HCT116 (cell line): Measurements from ENCODE around the gene TTC24. TPM values are rescaled to one million over a fixed set of nuclear protein-coding genes. Genes with fewer than 3 reads are reported as not detected.

Experiments
- ATAC-seq: fragments of 200-7000 bp; cut with Tn5 transposase; 2 replicates; pipeline ENCODE4 v1.9.1; 2020; ENCODE audit warnings: mild to moderate bottlenecking, moderate library complexity
- BruUV-seq: library from RNA; stranded (reverse); fragments of 400-500 nt; replicated peaks from 2 replicates; lab custom pipeline; 2021; lab: Mats Ljungman, UMichigan
- CTCF ChIA-PET: fragments of 300-600 bp; sonication (Branson Sonifier 250); formaldehyde crosslinking; loops from one replicate; lab custom pipeline; 2021; ENCODE audit warnings: antibody characterized with exemption; lab: Charles Lee
- POLR2A ChIA-PET: fragments of 300-600, 350-600 bp; sonication (Branson Sonifier 250); formaldehyde crosslinking; loops from one replicate; lab custom pipeline; 2021; ENCODE audit warnings: antibody characterized with exemption; lab: Charles Lee
- RAD21 ChIA-PET, 2 experiments: fragments of 300-600 bp; sonication (Branson Sonifier 250); formaldehyde crosslinking; loops; one replicate each; lab custom pipeline; 2023; ENCODE audit warnings: low total read pairs in 2 of 2; ENCODE audit not compliant: uncharacterized antibody in 2 of 2, unreplicated experiment in 2 of 2, low non-redundant PET in 1 of 2; lab: Charles Lee
- DNase-seq: peaks from one replicate; pipeline ENCODE4 v3.0.0-alpha.2; 2010; ENCODE audit warnings: low read depth, low spot score
- H2AFZ ChIP-seq: fragments of 200-600 bp; shearing (Covaris generic), sonication (generic); 2 replicates; pipeline ENCODE4 v1.6.1; 2017; ENCODE audit warnings: low read depth, mixed run types, mixed read lengths, antibody characterized with exemption, low read length; ENCODE audit not compliant: poor library complexity, severe bottlenecking
- H3K27ac ChIP-seq: 2 replicates; pipeline ENCODE4 v1.5.1; 2012; ENCODE audit warnings: low read depth, low read length
- H3K27me3 ChIP-seq: fragments of 200-600 bp; sonication (generic); 2 replicates; pipeline ENCODE4 v1.6.1; 2016; ENCODE audit warnings: mixed run types, low read length, mixed read lengths; ENCODE audit not compliant: insufficient read depth
- H3K36me3 ChIP-seq, 2 experiments: fragments of 200-500 bp in 1 of 2; fragments of 200-600 bp in 1 of 2; sonication (Bioruptor generic) in 1 of 2; sonication (generic) in 1 of 2; 2 replicates each; pipeline versions ENCODE4 v1.5.1 to v1.6.1; 2014 to 2016; ENCODE audit warnings: low read length in 2 of 2, inconsistent platforms in 1 of 2, mixed read lengths in 1 of 2, mixed run types in 1 of 2; ENCODE audit not compliant: insufficient read depth in 2 of 2, control insufficient read depth in 1 of 2
- H3K4me1 ChIP-seq, 2 experiments: fragments of 200-600 bp in 1 of 2; sonication (generic) in 1 of 2; 2 replicates each; pipeline versions ENCODE4 v1.5.1 to v1.6.1; 2012 to 2017; ENCODE audit warnings: low read length in 2 of 2, inconsistent platforms in 1 of 2, mild to moderate bottlenecking in 1 of 2, mixed read lengths in 1 of 2, mixed run types in 1 of 2, moderate library complexity in 1 of 2; ENCODE audit not compliant: insufficient read depth in 2 of 2, control insufficient read depth in 1 of 2
- H3K4me2 ChIP-seq: fragments of 200-600 bp; sonication (generic); 2 replicates; pipeline ENCODE4 v1.6.1; 2017; ENCODE audit warnings: mixed run types, low read length, mixed read lengths
- H3K4me3 ChIP-seq, 2 experiments: fragments of 200-600 bp in 1 of 2; sonication (generic) in 1 of 2; replicated peaks in 1 of 2; 2 replicates each; pipeline ENCODE4 v1.5.1; 2011 to 2016; ENCODE audit warnings: low read length in 2 of 2, control low read depth in 1 of 2, low read depth in 1 of 2, mild to moderate bottlenecking in 1 of 2, mixed read lengths in 1 of 2, mixed run types in 1 of 2
- H3K79me2 ChIP-seq: fragments of 200-600 bp; sonication (generic); 2 replicates; pipeline ENCODE4 v1.6.1; 2017; ENCODE audit warnings: mild to moderate bottlenecking, mixed run types, low read length, moderate library complexity, mixed read lengths; ENCODE audit not compliant: insufficient read depth
- H3K9ac ChIP-seq: fragments of 200-600 bp; sonication (generic); 2 replicates; pipeline ENCODE4 v1.6.1; 2016; ENCODE audit warnings: low read length, mixed read lengths
- H3K9me2 ChIP-seq: fragments of 200-600 bp; sonication (generic), shearing (Covaris generic); 2 replicates; pipeline ENCODE4 v1.6.1; 2017; ENCODE audit warnings: mixed run types, mild to moderate bottlenecking, moderate library complexity; ENCODE audit not compliant: insufficient read depth
- H3K9me3 ChIP-seq, 2 experiments: fragments of 200-500 bp in 1 of 2; fragments of 200-600 bp in 1 of 2; sonication (Bioruptor generic) in 1 of 2; sonication (generic) in 1 of 2; 2 replicates each; pipeline ENCODE4 v1.6.1; 2014 to 2017; ENCODE audit warnings: low read length in 2 of 2, mixed read lengths in 2 of 2, inconsistent platforms in 1 of 2, low read depth in 1 of 2, mild to moderate bottlenecking in 1 of 2, mixed run types in 1 of 2, moderate library complexity in 1 of 2; ENCODE audit not compliant: control insufficient read depth in 1 of 2, insufficient read depth in 1 of 2
- H4K20me1 ChIP-seq: fragments of 200-600 bp; sonication (generic), shearing (Covaris generic); 2 replicates; pipeline ENCODE4 v1.6.1; 2017; ENCODE audit warnings: mixed run types, mild to moderate bottlenecking, moderate library complexity; ENCODE audit not compliant: insufficient read depth
- CBX3 ChIP-seq: IDR thresholded peaks from 2 replicates; pipeline ENCODE4 v1.6.1; 2012; ENCODE audit warnings: low read depth
- CEBPB ChIP-seq: IDR thresholded peaks from 2 replicates; pipeline ENCODE4 v1.6.1; 2012; ENCODE audit warnings: low read depth
- EGR1 ChIP-seq: IDR thresholded peaks from 2 replicates; pipeline ENCODE4 v1.6.1; 2012; ENCODE audit warnings: low read depth
- JUND ChIP-seq: IDR thresholded peaks from 2 replicates; pipeline ENCODE4 v1.6.1; 2012
- POLR2A ChIP-seq: IDR thresholded peaks from 2 replicates; pipeline ENCODE4 v1.7.0; 2011; ENCODE audit warnings: borderline replicate concordance; ENCODE audit not compliant: insufficient read depth, insufficient read length; ENCODE audit errors: extremely low read depth
- POLR2AphosphoS5 ChIP-seq: IDR thresholded peaks from 2 replicates; pipeline ENCODE4 v1.6.1; 2011; ENCODE audit warnings: mild to moderate bottlenecking, low read depth, low read length, moderate library complexity
- RAD21 ChIP-seq: IDR thresholded peaks from 2 replicates; pipeline ENCODE4 v1.6.1; 2012; ENCODE audit warnings: low read depth, mild to moderate bottlenecking
- SP1 ChIP-seq: IDR thresholded peaks from 2 replicates; pipeline ENCODE4 v1.6.1; 2012; ENCODE audit warnings: low read depth
- ZNF274 ChIP-seq: fragments of 200-500 bp; sonication (Bioruptor generic); IDR thresholded peaks from 2 replicates; pipeline ENCODE4 v1.6.1; 2014; ENCODE audit warnings: mild to moderate bottlenecking, low read depth, low read length, inconsistent platforms
- intact Hi-C: fragments of 100-400 bp; cut with micrococcal nuclease; formaldehyde crosslinking; loops from 2 replicates; pipeline ENCODE4 v1.10.0; 2022
- total RNA-seq: library from RNA; stranded (reverse); gene quantifications from one replicate; pipeline ENCODE4 v1.2.1, GENCODE V29; 2021; ENCODE audit not compliant: unreplicated experiment
- TF ChIP-seq, protein P1 (sequence below), 3 experiments: fragments of 200-600 bp in 1 of 3; sonication (generic) in 1 of 3; IDR thresholded peaks in 2 of 3; conservative IDR thresholded peaks in 1 of 3; 2 replicates each; pipeline ENCODE4 v1.5.1; 2012 to 2017; ENCODE audit warnings: low read depth in 2 of 3, low read length in 2 of 3, antibody characterized with exemption in 1 of 3, borderline replicate concordance in 1 of 3, control low read depth in 1 of 3, mild to moderate bottlenecking in 1 of 3, mixed read lengths in 1 of 3, mixed run types in 1 of 3, moderate library complexity in 1 of 3; ENCODE audit not compliant: insufficient read depth in 1 of 3
- TF ChIP-seq, protein P2 (sequence below): IDR thresholded peaks from 2 replicates; pipeline ENCODE4 v1.6.1; 2011; ENCODE audit warnings: mild to moderate bottlenecking, low read length, moderate library complexity; ENCODE audit not compliant: insufficient replicate concordance; ENCODE audit errors: extremely low read depth

Gene TTC24
- total RNA-seq, 1 experiment from 2014 or later = not detected

DNA sequence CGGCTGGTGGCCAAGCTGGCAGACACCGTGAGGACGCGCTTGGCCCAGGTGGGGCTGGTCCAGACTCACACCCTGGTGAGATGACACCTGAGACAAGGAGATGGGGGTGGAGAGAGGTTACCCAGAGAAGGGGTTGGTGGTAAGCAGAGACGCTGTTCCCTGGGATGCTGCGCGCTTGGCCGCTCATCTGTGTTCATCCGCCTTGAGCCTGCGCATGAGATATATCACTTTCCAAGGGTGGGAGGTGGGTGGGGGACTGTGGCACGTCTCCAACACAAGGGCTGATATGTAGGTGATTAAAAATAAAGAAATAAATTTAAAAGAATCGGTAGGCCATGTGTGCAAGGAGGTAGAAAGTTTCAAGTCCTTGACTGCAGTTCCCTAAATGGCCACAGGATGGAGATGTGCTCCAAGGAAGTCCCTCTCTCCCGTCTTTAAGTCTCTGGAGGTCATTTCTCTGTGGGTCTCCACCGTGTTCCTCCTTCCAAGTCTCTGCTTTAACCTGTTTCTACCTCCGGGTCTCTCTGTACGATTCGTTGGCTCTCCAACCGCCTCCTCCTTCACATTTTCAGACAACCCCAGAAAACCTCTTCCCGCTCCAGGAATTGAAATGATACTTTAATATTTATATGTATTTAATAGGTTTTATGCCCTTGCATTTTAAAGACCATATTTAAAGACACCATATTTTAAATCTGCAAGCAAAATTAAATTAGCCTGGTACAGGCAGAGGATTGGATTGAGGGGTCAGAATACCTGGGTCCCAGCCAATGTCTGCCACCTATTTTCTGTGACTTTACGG lies 4.5 kb downstream of the TTC24 start:
- H3K4me3 ChIP-seq = no peak overlapping the region
- peak overlapping the region; percentile 97 for H2AFZ ChIP-seq
- DNase-seq = peak; percentile 83
- H3K4me2 ChIP-seq = peak overlapping the region; percentile 19; the same call in 1 of the 2 replicates
- ChIA-PET RAD21 (interaction anchor here in 1 of 2 experiments (0.6 kb wide), 1 partner anchor 138 kb away, joined by 4 read pairs; no protein-coding TSS in a partner anchor), POLR2A (no interaction called here), CTCF (interaction anchor here (1.0 to 3.0 kb wide), 3 partner anchors 16 to 127 kb away, joined by 3 to 19 read pairs (median 3); no protein-coding TSS in a partner anchor)
- H3K4me1 ChIP-seq = peaks cover 11 to 28% of the 10 kb centered on the region in 2 experiments
- H3K79me2 ChIP-seq = no peaks in the 10 kb centered on the region
- ATAC-seq = peak; percentile 61
- no peaks in the 10 kb centered on the region for H3K9me3 ChIP-seq
- H3K9ac ChIP-seq = no peak overlapping the region
- intact Hi-C loops = loop anchor here (1.0 to 2.0 kb wide), 2 partner anchors 24 to 127 kb away; no protein-coding TSS in a partner anchor
- no TSS peak for BruUV-seq
- H3K9me2 ChIP-seq = no peaks in the 10 kb centered on the region
- no peak overlapping the region for H3K27ac ChIP-seq
- no peaks in the 10 kb centered on the region for H3K36me3 ChIP-seq
- TF ChIP-seq CBX3 = no peak
- TF ChIP-seq ZNF274 = no peak
- no peak for TF ChIP-seq EGR1
- no peak for TF ChIP-seq JUND
- TF ChIP-seq, protein P1, sequence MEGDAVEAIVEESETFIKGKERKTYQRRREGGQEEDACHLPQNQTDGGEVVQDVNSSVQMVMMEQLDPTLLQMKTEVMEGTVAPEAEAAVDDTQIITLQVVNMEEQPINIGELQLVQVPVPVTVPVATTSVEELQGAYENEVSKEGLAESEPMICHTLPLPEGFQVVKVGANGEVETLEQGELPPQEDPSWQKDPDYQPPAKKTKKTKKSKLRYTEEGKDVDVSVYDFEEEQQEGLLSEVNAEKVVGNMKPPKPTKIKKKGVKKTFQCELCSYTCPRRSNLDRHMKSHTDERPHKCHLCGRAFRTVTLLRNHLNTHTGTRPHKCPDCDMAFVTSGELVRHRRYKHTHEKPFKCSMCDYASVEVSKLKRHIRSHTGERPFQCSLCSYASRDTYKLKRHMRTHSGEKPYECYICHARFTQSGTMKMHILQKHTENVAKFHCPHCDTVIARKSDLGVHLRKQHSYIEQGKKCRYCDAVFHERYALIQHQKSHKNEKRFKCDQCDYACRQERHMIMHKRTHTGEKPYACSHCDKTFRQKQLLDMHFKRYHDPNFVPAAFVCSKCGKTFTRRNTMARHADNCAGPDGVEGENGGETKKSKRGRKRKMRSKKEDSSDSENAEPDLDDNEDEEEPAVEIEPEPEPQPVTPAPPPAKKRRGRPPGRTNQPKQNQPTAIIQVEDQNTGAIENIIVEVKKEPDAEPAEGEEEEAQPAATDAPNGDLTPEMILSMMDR (IDR thresholded peaks at IDR 0.05 in 2 of 3, conservative IDR thresholded peaks at IDR 0.05 in 1 of 3; ENCODE audit: borderline replicate concordance in 1 of 3, insufficient read depth in 1 of 3, low read depth in 2 of 3, low read length in 2 of 3) = peak; percentile 84 to 94 (median 91)
- no peak for TF ChIP-seq CEBPB
- TF ChIP-seq POLR2A = no peak
- TF ChIP-seq POLR2AphosphoS5 = no peak
- TF ChIP-seq RAD21 = peak; percentile 88
- TF ChIP-seq, protein P2, sequence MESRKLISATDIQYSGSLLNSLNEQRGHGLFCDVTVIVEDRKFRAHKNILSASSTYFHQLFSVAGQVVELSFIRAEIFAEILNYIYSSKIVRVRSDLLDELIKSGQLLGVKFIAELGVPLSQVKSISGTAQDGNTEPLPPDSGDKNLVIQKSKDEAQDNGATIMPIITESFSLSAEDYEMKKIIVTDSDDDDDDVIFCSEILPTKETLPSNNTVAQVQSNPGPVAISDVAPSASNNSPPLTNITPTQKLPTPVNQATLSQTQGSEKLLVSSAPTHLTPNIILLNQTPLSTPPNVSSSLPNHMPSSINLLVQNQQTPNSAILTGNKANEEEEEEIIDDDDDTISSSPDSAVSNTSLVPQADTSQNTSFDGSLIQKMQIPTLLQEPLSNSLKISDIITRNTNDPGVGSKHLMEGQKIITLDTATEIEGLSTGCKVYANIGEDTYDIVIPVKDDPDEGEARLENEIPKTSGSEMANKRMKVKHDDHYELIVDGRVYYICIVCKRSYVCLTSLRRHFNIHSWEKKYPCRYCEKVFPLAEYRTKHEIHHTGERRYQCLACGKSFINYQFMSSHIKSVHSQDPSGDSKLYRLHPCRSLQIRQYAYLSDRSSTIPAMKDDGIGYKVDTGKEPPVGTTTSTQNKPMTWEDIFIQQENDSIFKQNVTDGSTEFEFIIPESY = no peak
- no peak for TF ChIP-seq SP1
- no peaks in the 10 kb centered on the region for H4K20me1 ChIP-seq
- H3K27me3 ChIP-seq = no peaks in the 10 kb centered on the region
